ENCODE results near the gene PCDHGA11.
"Not testable (repeated sequence)": the region's sequence is repeated elsewhere in the genome, so short reads cannot be mapped to it uniquely, and the experiment has no call there.

The PCDHGA11 gene

GRCh38 chr5:141412854-141413539 lies 7.9 kb upstream of the PCDHGA11 start, which contains the start of gene PCDHGA10:
Gene PCDHGA10, plus strand, starts transcription at chr5:141412987. Its CDS starts 189 bp downstream, at chr5:141413176.
- Histone ChIP-seq H3K9ac (ENCODE audit: low read length) (peak within 1 kb of the TSS; percentile 59), H3K27ac (ENCODE audit: low read length) (no peak within 1 kb of the TSS), H3K4me2 (ENCODE audit: low read length) (peak within 1 kb of the TSS; percentile 83), H3K27me3 (ENCODE audit: low read depth, low read length) (no peaks in the 10 kb centered on the region), H3K79me2 (ENCODE audit: low read length) (no peaks in the 10 kb centered on the region), H3K4me3 (ENCODE audit: low read length) (peak within 1 kb of the TSS; percentile 89), H4K20me1 (ENCODE audit: insufficient read depth, low read length) (no peaks in the 10 kb centered on the region), H3K9me3 (ENCODE audit: insufficient read depth, low read length) (no peaks in the 10 kb centered on the region), H2AFZ (ENCODE audit: low read depth, low read length) (peak within 1 kb of the TSS; percentile 97), H3K4me1 (ENCODE audit: low read length) (no peaks in the 10 kb centered on the region), H3K36me3 (replicated peaks; ENCODE audit: low read depth, low read length) (no peaks in the 10 kb centered on the region)
- no peak for TF ChIP-seq EZH2phosphoT487 (IDR thresholded peaks at IDR 0.05; ENCODE audit: low read depth)
- TF ChIP-seq, protein P1, sequence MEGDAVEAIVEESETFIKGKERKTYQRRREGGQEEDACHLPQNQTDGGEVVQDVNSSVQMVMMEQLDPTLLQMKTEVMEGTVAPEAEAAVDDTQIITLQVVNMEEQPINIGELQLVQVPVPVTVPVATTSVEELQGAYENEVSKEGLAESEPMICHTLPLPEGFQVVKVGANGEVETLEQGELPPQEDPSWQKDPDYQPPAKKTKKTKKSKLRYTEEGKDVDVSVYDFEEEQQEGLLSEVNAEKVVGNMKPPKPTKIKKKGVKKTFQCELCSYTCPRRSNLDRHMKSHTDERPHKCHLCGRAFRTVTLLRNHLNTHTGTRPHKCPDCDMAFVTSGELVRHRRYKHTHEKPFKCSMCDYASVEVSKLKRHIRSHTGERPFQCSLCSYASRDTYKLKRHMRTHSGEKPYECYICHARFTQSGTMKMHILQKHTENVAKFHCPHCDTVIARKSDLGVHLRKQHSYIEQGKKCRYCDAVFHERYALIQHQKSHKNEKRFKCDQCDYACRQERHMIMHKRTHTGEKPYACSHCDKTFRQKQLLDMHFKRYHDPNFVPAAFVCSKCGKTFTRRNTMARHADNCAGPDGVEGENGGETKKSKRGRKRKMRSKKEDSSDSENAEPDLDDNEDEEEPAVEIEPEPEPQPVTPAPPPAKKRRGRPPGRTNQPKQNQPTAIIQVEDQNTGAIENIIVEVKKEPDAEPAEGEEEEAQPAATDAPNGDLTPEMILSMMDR (IDR thresholded peaks at IDR 0.05; ENCODE audit: low read depth, low read length) = peak; percentile 66

DNA sequence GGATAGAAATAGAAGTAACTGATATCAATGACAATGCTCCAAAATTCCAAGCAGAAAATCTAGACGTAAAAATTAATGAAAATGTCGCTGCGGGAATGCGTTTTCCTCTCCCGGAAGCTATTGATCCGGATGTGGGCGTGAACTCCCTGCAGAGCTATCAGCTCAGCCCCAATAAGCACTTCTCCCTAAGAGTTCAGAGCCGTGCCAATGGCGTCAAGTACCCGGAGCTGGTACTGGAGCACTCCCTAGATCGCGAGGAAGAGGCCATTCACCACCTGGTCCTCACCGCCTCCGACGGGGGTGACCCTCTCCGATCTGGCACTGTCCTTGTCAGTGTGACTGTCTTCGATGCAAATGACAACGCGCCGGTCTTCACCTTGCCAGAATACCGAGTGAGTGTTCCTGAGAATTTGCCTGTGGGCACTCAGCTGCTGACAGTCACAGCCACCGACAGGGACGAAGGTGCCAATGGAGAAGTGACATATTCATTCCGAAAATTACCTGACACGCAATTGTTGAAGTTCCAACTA lies 7.2 kb upstream of the PCDHGA11 start:
- Histone ChIP-seq H3K79me2 (ENCODE audit: low read length) (no peaks in the 10 kb centered on the region), H3K4me3 (ENCODE audit: low read length) (peak overlapping the region; percentile 89), H3K9ac (ENCODE audit: low read length) (peak overlapping the region; percentile 59)

DNA sequence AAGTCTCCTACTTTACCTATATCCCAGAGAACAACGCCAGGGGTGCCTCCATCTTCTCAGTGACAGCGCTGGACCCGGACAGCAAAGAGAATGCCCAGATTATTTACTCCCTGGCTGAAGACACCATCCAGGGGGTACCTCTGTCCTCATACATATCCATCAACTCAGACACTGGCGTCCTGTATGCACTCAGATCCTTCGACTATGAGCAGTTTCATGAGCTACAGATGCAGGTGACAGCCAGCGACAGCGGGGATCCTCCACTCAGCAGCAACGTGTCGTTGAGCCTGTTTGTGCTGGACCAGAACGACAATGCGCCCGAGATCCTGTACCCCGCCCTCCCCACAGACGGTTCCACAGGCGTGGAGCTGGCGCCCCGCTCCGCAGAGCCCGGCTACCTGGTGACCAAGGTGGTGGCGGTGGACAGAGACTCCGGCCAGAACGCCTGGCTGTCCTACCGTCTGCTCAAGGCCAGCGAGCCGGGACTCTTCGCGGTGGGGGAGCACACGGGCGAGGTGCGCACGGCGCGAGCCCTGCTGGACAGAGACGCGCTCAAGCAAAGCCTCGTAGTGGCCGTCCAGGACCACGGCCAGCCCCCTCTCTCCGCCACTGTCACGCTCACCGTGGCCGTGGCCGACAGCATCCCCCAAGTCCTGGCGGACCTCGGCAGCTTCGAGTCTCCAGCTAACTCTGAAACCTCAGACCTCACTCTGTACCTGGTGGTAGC lies 6.1 kb upstream of the PCDHGA11 start:
- not testable (repeated sequence) for H3K79me2 ChIP-seq (ENCODE audit: low read length); H2AFZ ChIP-seq (ENCODE audit: low read depth, low read length); H3K36me3 ChIP-seq (replicated peaks; ENCODE audit: low read depth, low read length); H3K9ac ChIP-seq (ENCODE audit: low read length); H3K27me3 ChIP-seq (ENCODE audit: low read depth, low read length); H3K4me2 ChIP-seq (ENCODE audit: low read length); H4K20me1 ChIP-seq (ENCODE audit: insufficient read depth, low read length); H3K9me3 ChIP-seq (ENCODE audit: insufficient read depth, low read length); H3K27ac ChIP-seq (ENCODE audit: low read length); H3K4me3 ChIP-seq (ENCODE audit: low read length); H3K4me1 ChIP-seq (ENCODE audit: low read length)

More for the DNA sequence above, 7.2 kb upstream of the PCDHGA11 start:
- Histone ChIP-seq H3K4me1 (ENCODE audit: low read length) (no peaks in the 10 kb centered on the region), H3K27ac (ENCODE audit: low read length) (no peak overlapping the region), H3K4me2 (ENCODE audit: low read length) (peak overlapping the region; percentile 83), H4K20me1 (ENCODE audit: insufficient read depth, low read length) (no peaks in the 10 kb centered on the region), H2AFZ (ENCODE audit: low read depth, low read length) (peak overlapping the region; percentile 97), H3K9me3 (ENCODE audit: insufficient read depth, low read length) (no peaks in the 10 kb centered on the region), H3K27me3 (ENCODE audit: low read depth, low read length) (no peaks in the 10 kb centered on the region), H3K36me3 (replicated peaks; ENCODE audit: low read depth, low read length) (no peaks in the 10 kb centered on the region)
- TF ChIP-seq, protein P1 (IDR thresholded peaks at IDR 0.05; ENCODE audit: low read depth, low read length) = no peak
- no peak for TF ChIP-seq EZH2phosphoT487 (IDR thresholded peaks at IDR 0.05; ENCODE audit: low read depth)

DNA sequence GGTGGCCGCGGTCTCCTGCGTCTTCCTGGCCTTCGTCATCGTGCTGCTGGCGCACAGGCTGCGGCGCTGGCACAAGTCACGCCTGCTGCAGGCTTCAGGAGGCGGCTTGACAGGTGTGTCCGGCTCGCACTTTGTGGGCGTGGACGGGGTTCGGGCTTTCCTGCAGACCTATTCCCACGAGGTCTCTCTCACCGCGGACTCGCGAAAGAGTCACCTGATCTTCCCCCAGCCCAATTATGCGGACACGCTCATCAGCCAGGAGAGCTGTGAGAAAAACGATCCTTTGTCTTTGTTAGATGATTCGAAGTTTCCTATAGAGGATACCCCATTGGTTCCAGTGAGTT lies 5.6 kb upstream of the PCDHGA11 start:
- not testable (repeated sequence) for H3K9ac ChIP-seq (ENCODE audit: low read length); H3K79me2 ChIP-seq (ENCODE audit: low read length); H3K27ac ChIP-seq (ENCODE audit: low read length); H3K4me1 ChIP-seq (ENCODE audit: low read length); H3K27me3 ChIP-seq (ENCODE audit: low read depth, low read length); H2AFZ ChIP-seq (ENCODE audit: low read depth, low read length); H3K9me3 ChIP-seq (ENCODE audit: insufficient read depth, low read length); H3K4me3 ChIP-seq (ENCODE audit: low read length); H4K20me1 ChIP-seq (ENCODE audit: insufficient read depth, low read length); H3K4me2 ChIP-seq (ENCODE audit: low read length); H3K36me3 ChIP-seq (replicated peaks; ENCODE audit: low read depth, low read length)
